ENCODE measurements around the gene EIF4G3. TPM values are rescaled to one million over a fixed set of nuclear protein-coding genes. Genes with fewer than 3 reads are reported as not detected.

EIF4G3 gene
- total and polyA plus RNA-seq, 2 donors (not counting 3 experiments of a cell fraction or from before 2014, with no cell fraction given) = 40.7 to 78.5 TPM

DNA sequence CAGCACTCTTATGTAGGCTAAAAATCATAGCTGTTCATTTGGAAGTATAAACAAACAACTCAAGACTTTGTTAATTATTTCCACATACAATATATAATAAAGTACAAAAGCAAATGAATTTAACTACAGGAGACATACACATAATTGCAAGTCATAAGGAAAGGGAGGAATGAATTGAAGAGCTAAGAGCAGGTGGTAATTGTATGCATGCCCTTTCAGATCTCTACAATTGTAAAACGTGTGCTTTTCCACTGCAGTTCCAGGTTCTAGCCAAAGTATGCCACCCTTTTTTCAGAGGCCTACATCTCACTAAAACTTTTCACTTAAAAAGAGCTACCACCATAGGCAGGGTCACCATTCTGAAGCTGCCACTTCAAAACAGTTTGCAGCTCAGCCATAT lies 346.8 kb downstream of the EIF4G3 start:
- Histone ChIP-seq H3K36me3 (ENCODE audit: control insufficient read depth in 2 of 2, extremely low read depth in 1 of 2, insufficient read depth in 2 of 2, low read length in 2 of 2) (peaks cover 0 to 3% of the 10 kb centered on the region in 2 experiments), H3K9me1 (replicated peaks; ENCODE audit: control insufficient read depth, extremely low read depth, insufficient read depth, low read length) (no peaks in the 10 kb centered on the region), H3K27ac (ENCODE audit: insufficient read depth, low read depth, low read length) (no peak overlapping the region), H3K4me1 (ENCODE audit: control insufficient read depth, extremely low read depth, insufficient read depth, low read length) (no peaks in the 10 kb centered on the region), H3K79me2 (ENCODE audit: control insufficient read depth, insufficient read depth, low read length) (no peaks in the 10 kb centered on the region), H3K4me3 (replicated peaks in 1 of 3; ENCODE audit: insufficient read depth in 1 of 3, low read depth in 1 of 3, low read length in 3 of 3) (no peak overlapping the region), H3K27me3 (ENCODE audit: control insufficient read depth in 2 of 2, insufficient read depth in 2 of 2, low read length in 2 of 2) (no peaks in the 10 kb centered on the region), H3K9me3 (replicated peaks; ENCODE audit: control insufficient read depth, insufficient read depth, low read length) (no peaks in the 10 kb centered on the region), H2AFZ (ENCODE audit: low read depth, low read length) (no peak overlapping the region), H3K9ac (replicated peaks; ENCODE audit: extremely low read depth, insufficient read depth, low read length) (no peak overlapping the region), H4K20me1 (replicated peaks; ENCODE audit: control insufficient read depth, extremely low read depth, insufficient read depth, low read length) (no peaks in the 10 kb centered on the region), H3K4me2 (ENCODE audit: insufficient read depth, low read length) (no peak overlapping the region)
- CTCF ChIA-PET = interaction anchor here (0.8 to 2.3 kb wide), 4 partner anchors 12 to 365 kb away, joined by 3 to 9 read pairs (median 4); no protein-coding TSS in a partner anchor
- FAIRE-seq = peak; percentile 4
- dilution Hi-C loops (cut with MboI; ENCODE audit: extremely low pct_ligation_motif_present, low sequenced_read_pairs) = no loop called here
- BruUV-seq (replicated peaks) = no TSS peak
- POLR2A ChIA-PET = interaction anchor here (0.7 kb wide), 1 partner anchor 17 kb away, joined by 3 read pairs; no protein-coding TSS in a partner anchor
- DNase-seq (ENCODE audit: low read depth, low spot score) = no peak
- TF ChIP-seq POLR2AphosphoS5 (IDR thresholded peaks at IDR 0.05; ENCODE audit: insufficient read depth, low read depth, low read length) = no peak
- intact Hi-C loops (cut with micrococcal nuclease) = no loop called here

DNA sequence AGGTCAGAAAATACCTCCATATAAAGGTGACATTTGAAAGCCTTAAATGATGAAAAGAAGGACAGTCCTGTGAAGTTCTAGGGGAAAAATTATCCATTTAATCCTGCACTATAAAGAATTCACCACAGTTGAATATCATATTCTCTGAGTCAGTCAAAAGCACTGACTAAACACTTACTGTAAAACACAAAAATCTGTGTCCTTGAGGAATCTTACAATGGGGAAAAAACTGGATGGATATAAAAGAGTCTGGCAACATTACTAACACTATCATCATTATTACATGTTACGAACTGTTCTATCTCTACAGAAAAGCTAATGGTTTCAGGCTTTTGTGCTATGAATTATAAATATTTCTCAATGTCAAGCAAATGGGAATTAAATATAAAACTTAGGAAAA lies 347.2 kb downstream of the EIF4G3 start:
- intact Hi-C loops (cut with micrococcal nuclease) = no loop called here
- no TSS peak for BruUV-seq (replicated peaks)
- FAIRE-seq = no peak

More for the DNA sequence above, 347.2 kb downstream of the EIF4G3 start:
- H3K36me3 ChIP-seq (ENCODE audit: control insufficient read depth in 2 of 2, extremely low read depth in 1 of 2, insufficient read depth in 2 of 2, low read length in 2 of 2) = peaks cover 0 to 5% of the 10 kb centered on the region in 2 experiments
- POLR2A ChIA-PET = no interaction called here
- no peak for TF ChIP-seq GATA2 (IDR thresholded peaks at IDR 0.05; ENCODE audit: insufficient read depth, insufficient read length, low read depth, low read length)
- TF ChIP-seq, protein P1, sequence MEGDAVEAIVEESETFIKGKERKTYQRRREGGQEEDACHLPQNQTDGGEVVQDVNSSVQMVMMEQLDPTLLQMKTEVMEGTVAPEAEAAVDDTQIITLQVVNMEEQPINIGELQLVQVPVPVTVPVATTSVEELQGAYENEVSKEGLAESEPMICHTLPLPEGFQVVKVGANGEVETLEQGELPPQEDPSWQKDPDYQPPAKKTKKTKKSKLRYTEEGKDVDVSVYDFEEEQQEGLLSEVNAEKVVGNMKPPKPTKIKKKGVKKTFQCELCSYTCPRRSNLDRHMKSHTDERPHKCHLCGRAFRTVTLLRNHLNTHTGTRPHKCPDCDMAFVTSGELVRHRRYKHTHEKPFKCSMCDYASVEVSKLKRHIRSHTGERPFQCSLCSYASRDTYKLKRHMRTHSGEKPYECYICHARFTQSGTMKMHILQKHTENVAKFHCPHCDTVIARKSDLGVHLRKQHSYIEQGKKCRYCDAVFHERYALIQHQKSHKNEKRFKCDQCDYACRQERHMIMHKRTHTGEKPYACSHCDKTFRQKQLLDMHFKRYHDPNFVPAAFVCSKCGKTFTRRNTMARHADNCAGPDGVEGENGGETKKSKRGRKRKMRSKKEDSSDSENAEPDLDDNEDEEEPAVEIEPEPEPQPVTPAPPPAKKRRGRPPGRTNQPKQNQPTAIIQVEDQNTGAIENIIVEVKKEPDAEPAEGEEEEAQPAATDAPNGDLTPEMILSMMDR (IDR thresholded peaks at IDR 0.05; ENCODE audit: extremely low read depth in 1 of 2, insufficient read depth in 1 of 2, low read depth in 1 of 2, low read length in 2 of 2) = no peak
- TF ChIP-seq POLR2AphosphoS5 (IDR thresholded peaks at IDR 0.05; ENCODE audit: insufficient read depth, low read depth, low read length) = no peak
- TF ChIP-seq FOS (IDR thresholded peaks at IDR 0.05; ENCODE audit: borderline replicate concordance, insufficient read depth, low read length) = no peak
- TF ChIP-seq POLR2A (IDR thresholded peaks at IDR 0.05; ENCODE audit: low read depth, low read length) = no peak
- TF ChIP-seq MAX (IDR thresholded peaks at IDR 0.05; ENCODE audit: insufficient read depth, insufficient read length) = no peak
- no peak for TF ChIP-seq JUN (IDR thresholded peaks at IDR 0.05; ENCODE audit: borderline replicate concordance, insufficient read depth, insufficient read length, low read depth)
- no peak for TF ChIP-seq MYC (IDR thresholded peaks at IDR 0.05; ENCODE audit: low read depth, low read length)
- TF ChIP-seq EZH2 (IDR thresholded peaks at IDR 0.05; ENCODE audit: borderline replicate concordance, low read depth, low read length, severe bottlenecking) = no peak
- DNase-seq (ENCODE audit: low read depth, low spot score) = no peak
- no peaks in the 10 kb centered on the region for H3K27me3 ChIP-seq (ENCODE audit: control insufficient read depth in 2 of 2, insufficient read depth in 2 of 2, low read length in 2 of 2)
- H3K9me3 ChIP-seq (replicated peaks; ENCODE audit: control insufficient read depth, insufficient read depth, low read length) = no peaks in the 10 kb centered on the region
- dilution Hi-C loops (cut with MboI; ENCODE audit: extremely low pct_ligation_motif_present, low sequenced_read_pairs) = no loop called here
- H3K27ac ChIP-seq (ENCODE audit: insufficient read depth, low read depth, low read length) = no peak overlapping the region
- H3K9me1 ChIP-seq (replicated peaks; ENCODE audit: control insufficient read depth, extremely low read depth, insufficient read depth, low read length) = no peaks in the 10 kb centered on the region
- CTCF ChIA-PET = interaction anchor here (0.8 to 2.3 kb wide), 4 partner anchors 12 to 366 kb away, joined by 3 to 9 read pairs (median 4); no protein-coding TSS in a partner anchor
- no peak overlapping the region for H3K4me2 ChIP-seq (ENCODE audit: insufficient read depth, low read length)
- no peaks in the 10 kb centered on the region for H3K4me1 ChIP-seq (ENCODE audit: control insufficient read depth, extremely low read depth, insufficient read depth, low read length)
- no peaks in the 10 kb centered on the region for H4K20me1 ChIP-seq (replicated peaks; ENCODE audit: control insufficient read depth, extremely low read depth, insufficient read depth, low read length)
- no peak overlapping the region for H3K4me3 ChIP-seq (replicated peaks in 1 of 3; ENCODE audit: insufficient read depth in 1 of 3, low read depth in 1 of 3, low read length in 3 of 3)
- no peak overlapping the region for H2AFZ ChIP-seq (ENCODE audit: low read depth, low read length)
- no peaks in the 10 kb centered on the region for H3K79me2 ChIP-seq (ENCODE audit: control insufficient read depth, insufficient read depth, low read length)
- H3K9ac ChIP-seq (replicated peaks; ENCODE audit: extremely low read depth, insufficient read depth, low read length) = no peak overlapping the region

Measured in endothelial cell of umbilical vein (primary cell).